ENCODE data around the gene GPR137C. TPM values are rescaled to one million over a fixed set of nuclear protein-coding genes. Genes with fewer than 3 reads are reported as not detected.

Gene GPR137C
- polyA plus RNA-seq, 1 donor from 2014 or later, result 118 TPM

GRCh38 chr14:52660325-52660724, 107.7 kb downstream of the GPR137C start:
- Histone ChIP-seq H3F3A (ENCODE audit: insufficient read depth, low read length, poor library complexity, severe bottlenecking) (no peaks in the 10 kb centered on the region), H4K20me1 (ENCODE audit: insufficient read depth) (no peaks in the 10 kb centered on the region), H3K9ac (ENCODE audit: low read length) (no peak overlapping the region), H3K36me3 (ENCODE audit: insufficient read depth, low read length) (no peaks in the 10 kb centered on the region), H3K79me2 (replicated peaks; ENCODE audit: insufficient read depth, low read length) (no peaks in the 10 kb centered on the region), H3K27me3 (ENCODE audit: insufficient read depth, low read depth, low read length) (no peaks in the 10 kb centered on the region), H3K27ac (ENCODE audit: low read length) (no peak overlapping the region), H3K4me3 (ENCODE audit: low read length) (no peak overlapping the region), H3K9me3 (ENCODE audit: low read length) (no peaks in the 10 kb centered on the region), H2AFZ (ENCODE audit: low read depth, low read length) (no peak overlapping the region), H3K4me2 (ENCODE audit: low read length) (no peak overlapping the region), H3K9me2 (ENCODE audit: insufficient read depth, low read length) (no peaks in the 10 kb centered on the region)
- TF ChIP-seq EP300 (conservative IDR thresholded peaks at IDR 0.05; ENCODE audit: poor library complexity, severe bottlenecking), result no peak
- no peak for TF ChIP-seq POLR2AphosphoS5 (IDR thresholded peaks at IDR 0.05)
- no peak for TF ChIP-seq SMC3 (conservative IDR thresholded peaks at IDR 0.05; ENCODE audit: poor library complexity)
- TF ChIP-seq, protein P1, sequence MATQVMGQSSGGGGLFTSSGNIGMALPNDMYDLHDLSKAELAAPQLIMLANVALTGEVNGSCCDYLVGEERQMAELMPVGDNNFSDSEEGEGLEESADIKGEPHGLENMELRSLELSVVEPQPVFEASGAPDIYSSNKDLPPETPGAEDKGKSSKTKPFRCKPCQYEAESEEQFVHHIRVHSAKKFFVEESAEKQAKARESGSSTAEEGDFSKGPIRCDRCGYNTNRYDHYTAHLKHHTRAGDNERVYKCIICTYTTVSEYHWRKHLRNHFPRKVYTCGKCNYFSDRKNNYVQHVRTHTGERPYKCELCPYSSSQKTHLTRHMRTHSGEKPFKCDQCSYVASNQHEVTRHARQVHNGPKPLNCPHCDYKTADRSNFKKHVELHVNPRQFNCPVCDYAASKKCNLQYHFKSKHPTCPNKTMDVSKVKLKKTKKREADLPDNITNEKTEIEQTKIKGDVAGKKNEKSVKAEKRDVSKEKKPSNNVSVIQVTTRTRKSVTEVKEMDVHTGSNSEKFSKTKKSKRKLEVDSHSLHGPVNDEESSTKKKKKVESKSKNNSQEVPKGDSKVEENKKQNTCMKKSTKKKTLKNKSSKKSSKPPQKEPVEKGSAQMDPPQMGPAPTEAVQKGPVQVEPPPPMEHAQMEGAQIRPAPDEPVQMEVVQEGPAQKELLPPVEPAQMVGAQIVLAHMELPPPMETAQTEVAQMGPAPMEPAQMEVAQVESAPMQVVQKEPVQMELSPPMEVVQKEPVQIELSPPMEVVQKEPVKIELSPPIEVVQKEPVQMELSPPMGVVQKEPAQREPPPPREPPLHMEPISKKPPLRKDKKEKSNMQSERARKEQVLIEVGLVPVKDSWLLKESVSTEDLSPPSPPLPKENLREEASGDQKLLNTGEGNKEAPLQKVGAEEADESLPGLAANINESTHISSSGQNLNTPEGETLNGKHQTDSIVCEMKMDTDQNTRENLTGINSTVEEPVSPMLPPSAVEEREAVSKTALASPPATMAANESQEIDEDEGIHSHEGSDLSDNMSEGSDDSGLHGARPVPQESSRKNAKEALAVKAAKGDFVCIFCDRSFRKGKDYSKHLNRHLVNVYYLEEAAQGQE (IDR thresholded peaks at IDR 0.05; ENCODE audit: borderline replicate concordance), result no peak
- TF ChIP-seq EZH2 (IDR thresholded peaks at IDR 0.05; ENCODE audit: borderline replicate concordance, insufficient read depth, low read length, poor library complexity, severe bottlenecking), result no peak
- TF ChIP-seq, protein P2, sequence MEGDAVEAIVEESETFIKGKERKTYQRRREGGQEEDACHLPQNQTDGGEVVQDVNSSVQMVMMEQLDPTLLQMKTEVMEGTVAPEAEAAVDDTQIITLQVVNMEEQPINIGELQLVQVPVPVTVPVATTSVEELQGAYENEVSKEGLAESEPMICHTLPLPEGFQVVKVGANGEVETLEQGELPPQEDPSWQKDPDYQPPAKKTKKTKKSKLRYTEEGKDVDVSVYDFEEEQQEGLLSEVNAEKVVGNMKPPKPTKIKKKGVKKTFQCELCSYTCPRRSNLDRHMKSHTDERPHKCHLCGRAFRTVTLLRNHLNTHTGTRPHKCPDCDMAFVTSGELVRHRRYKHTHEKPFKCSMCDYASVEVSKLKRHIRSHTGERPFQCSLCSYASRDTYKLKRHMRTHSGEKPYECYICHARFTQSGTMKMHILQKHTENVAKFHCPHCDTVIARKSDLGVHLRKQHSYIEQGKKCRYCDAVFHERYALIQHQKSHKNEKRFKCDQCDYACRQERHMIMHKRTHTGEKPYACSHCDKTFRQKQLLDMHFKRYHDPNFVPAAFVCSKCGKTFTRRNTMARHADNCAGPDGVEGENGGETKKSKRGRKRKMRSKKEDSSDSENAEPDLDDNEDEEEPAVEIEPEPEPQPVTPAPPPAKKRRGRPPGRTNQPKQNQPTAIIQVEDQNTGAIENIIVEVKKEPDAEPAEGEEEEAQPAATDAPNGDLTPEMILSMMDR (IDR thresholded peaks at IDR 0.05; ENCODE audit: poor library complexity, severe bottlenecking), result no peak
- no peak for TF ChIP-seq RAD21 (conservative IDR thresholded peaks at IDR 0.05)
- no peak for TF ChIP-seq TAF1 (IDR thresholded peaks at IDR 0.05; ENCODE audit: low read depth)

- H4K20me1 ChIP-seq (ENCODE audit: insufficient read depth), result no peaks in the 10 kb centered on the region
- H3K36me3 ChIP-seq (ENCODE audit: insufficient read depth, low read length), result no peaks in the 10 kb centered on the region
- H3K9ac ChIP-seq (ENCODE audit: low read length), result no peak overlapping the region
- H2AFZ ChIP-seq (ENCODE audit: low read depth, low read length), result no peak overlapping the region
- H3K27me3 ChIP-seq (ENCODE audit: insufficient read depth, low read depth, low read length), result no peaks in the 10 kb centered on the region
- H3F3A ChIP-seq (ENCODE audit: insufficient read depth, low read length, poor library complexity, severe bottlenecking), result no peaks in the 10 kb centered on the region
- no peak overlapping the region for H3K27ac ChIP-seq (ENCODE audit: low read length)
- H3K79me2 ChIP-seq (replicated peaks; ENCODE audit: insufficient read depth, low read length), result no peaks in the 10 kb centered on the region
- H3K4me2 ChIP-seq (ENCODE audit: low read length), result no peak overlapping the region
- no peaks in the 10 kb centered on the region for H3K9me2 ChIP-seq (ENCODE audit: insufficient read depth, low read length)
- TF ChIP-seq, protein P2 (IDR thresholded peaks at IDR 0.05; ENCODE audit: poor library complexity, severe bottlenecking), result no peak
- TF ChIP-seq EZH2 (IDR thresholded peaks at IDR 0.05; ENCODE audit: borderline replicate concordance, insufficient read depth, low read length, poor library complexity, severe bottlenecking) (no peak), EP300 (conservative IDR thresholded peaks at IDR 0.05; ENCODE audit: poor library complexity, severe bottlenecking) (no peak), SMC3 (conservative IDR thresholded peaks at IDR 0.05; ENCODE audit: poor library complexity) (no peak), MXI1 (conservative IDR thresholded peaks at IDR 0.05; ENCODE audit: poor library complexity, severe bottlenecking) (no peak), POLR2AphosphoS5 (IDR thresholded peaks at IDR 0.05) (no peak), TAF1 (IDR thresholded peaks at IDR 0.05; ENCODE audit: low read depth) (no peak), RAD21 (conservative IDR thresholded peaks at IDR 0.05) (no peak)
- TF ChIP-seq, protein P1 (IDR thresholded peaks at IDR 0.05; ENCODE audit: borderline replicate concordance), result no peak
- H3K4me3 ChIP-seq (ENCODE audit: low read length), result no peak overlapping the region
- no peaks in the 10 kb centered on the region for H3K9me3 ChIP-seq (ENCODE audit: low read length)
Measured at GRCh38 chr14:52660832-52661231, 108.2 kb downstream of the GPR137C start.

All from neural cell (in vitro differentiated cells).